ENCODE data around the gene TCEAL3. TPM values are rescaled to one million over a fixed set of nuclear protein-coding genes. Genes with fewer than 3 reads are reported as not detected.
A peak's percentile ranks its signal among the peaks of the same experiment; 100 is the strongest.

The TCEAL3 gene
- total RNA-seq, 1 donor from 2014 or later, result 15.2 TPM

- H3K4me3 ChIP-seq (ENCODE audit: insufficient read depth, low read depth, low read length), result peak overlapping the region; percentile 74
- DNase-seq (ENCODE audit: low read depth) (peak; percentile 57), FAIRE-seq (peak; percentile 23)
- peak overlapping the region; percentile 84 for H2AFZ ChIP-seq (ENCODE audit: low read depth, low read length)
- TF ChIP-seq EZH2 (IDR thresholded peaks at IDR 0.05; ENCODE audit: insufficient read depth, low read length) (no peak), CTCF (IDR thresholded peaks at IDR 0.05; ENCODE audit: insufficient read depth, low read depth, low read length) (peak; percentile 32)
- Mint-ChIP-seq H3K9me3 (ENCODE audit: unreplicated experiment) (no peaks in the 10 kb centered on the region), H3K27ac (ENCODE audit: unreplicated experiment) (peak overlapping the region; percentile 75), H3K27me3 (ENCODE audit: low read depth, unreplicated experiment) (no peaks in the 10 kb centered on the region), H3K36me3 (ENCODE audit: low read depth, unreplicated experiment) (no peaks in the 10 kb centered on the region), H3K4me1 (ENCODE audit: low read depth, unreplicated experiment) (peaks cover 6% of the 10 kb centered on the region), H3K4me3 (ENCODE audit: unreplicated experiment) (peak overlapping the region; percentile 90)
- no peaks in the 10 kb centered on the region for H4K20me1 ChIP-seq (ENCODE audit: insufficient read depth, low read length)
- H3K4me2 ChIP-seq (ENCODE audit: low read length), result peak overlapping the region; percentile 98
- peaks cover 3% of the 10 kb centered on the region for H3K4me1 ChIP-seq (ENCODE audit: insufficient read depth, low read length)
- H3K27me3 ChIP-seq (ENCODE audit: insufficient read depth, low read length), result no peaks in the 10 kb centered on the region
- peaks cover 14% of the 10 kb centered on the region for H3K79me2 ChIP-seq (ENCODE audit: insufficient read depth, low read length)
- no peaks in the 10 kb centered on the region for H3K9me3 ChIP-seq (ENCODE audit: insufficient read depth, low read depth, low read length)
- peak overlapping the region; percentile 85 for H3K27ac ChIP-seq (ENCODE audit: low read depth, low read length)
- peak overlapping the region; percentile 92 for H3K9ac ChIP-seq (ENCODE audit: low read length)
- H3K36me3 ChIP-seq (ENCODE audit: insufficient read depth, low read length), result no peaks in the 10 kb centered on the region
Measured at GRCh38 chrX:103629318-103630170, 21.8 kb downstream of the TCEAL3 start.

GRCh38 chrX:103630171-103630511 is 22.4 kb downstream of the TCEAL3 start:
- Histone ChIP-seq H3K4me2 (ENCODE audit: low read length) (peak overlapping the region; percentile 98), H3K4me1 (ENCODE audit: insufficient read depth, low read length) (peaks cover 3% of the 10 kb centered on the region), H3K4me3 (ENCODE audit: insufficient read depth, low read depth, low read length) (peak overlapping the region; percentile 74), H3K27me3 (ENCODE audit: insufficient read depth, low read length) (no peaks in the 10 kb centered on the region), H4K20me1 (ENCODE audit: insufficient read depth, low read length) (no peaks in the 10 kb centered on the region), H3K27ac (ENCODE audit: low read depth, low read length) (peak overlapping the region; percentile 85), H3K9me3 (ENCODE audit: insufficient read depth, low read depth, low read length) (no peaks in the 10 kb centered on the region), H3K36me3 (ENCODE audit: insufficient read depth, low read length) (no peaks in the 10 kb centered on the region), H3K9ac (ENCODE audit: low read length) (peak overlapping the region; percentile 92), H3K79me2 (ENCODE audit: insufficient read depth, low read length) (peaks cover 14% of the 10 kb centered on the region), H2AFZ (ENCODE audit: low read depth, low read length) (peak overlapping the region; percentile 84)
- H3K27me3 Mint-ChIP-seq (ENCODE audit: low read depth, unreplicated experiment), result no peaks in the 10 kb centered on the region
- no peaks in the 10 kb centered on the region for H3K36me3 Mint-ChIP-seq (ENCODE audit: low read depth, unreplicated experiment)
- DNase-seq (ENCODE audit: low read depth) (no peak), FAIRE-seq (peak; percentile 41)
- peaks cover 6% of the 10 kb centered on the region for H3K4me1 Mint-ChIP-seq (ENCODE audit: low read depth, unreplicated experiment)
- TF ChIP-seq CTCF (IDR thresholded peaks at IDR 0.05; ENCODE audit: insufficient read depth, low read depth, low read length), result no peak
- no peak for TF ChIP-seq EZH2 (IDR thresholded peaks at IDR 0.05; ENCODE audit: insufficient read depth, low read length)
- H3K4me3 Mint-ChIP-seq (ENCODE audit: unreplicated experiment), result peak overlapping the region; percentile 90
- peak overlapping the region; percentile 75 for H3K27ac Mint-ChIP-seq (ENCODE audit: unreplicated experiment)
- no peaks in the 10 kb centered on the region for H3K9me3 Mint-ChIP-seq (ENCODE audit: unreplicated experiment)

- Histone ChIP-seq H3K4me3 (ENCODE audit: insufficient read depth, low read depth, low read length) (no peak overlapping the region), H3K27me3 (ENCODE audit: insufficient read depth, low read length) (no peaks in the 10 kb centered on the region), H3K27ac (ENCODE audit: low read depth, low read length) (no peak overlapping the region), H4K20me1 (ENCODE audit: insufficient read depth, low read length) (no peaks in the 10 kb centered on the region), H3K9me3 (ENCODE audit: insufficient read depth, low read depth, low read length) (no peaks in the 10 kb centered on the region), H3K4me2 (ENCODE audit: low read length) (no peak overlapping the region), H3K9ac (ENCODE audit: low read length) (no peak overlapping the region), H3K36me3 (ENCODE audit: insufficient read depth, low read length) (no peaks in the 10 kb centered on the region), H3K4me1 (ENCODE audit: insufficient read depth, low read length) (peaks cover 3% of the 10 kb centered on the region), H3K79me2 (ENCODE audit: insufficient read depth, low read length) (peaks cover 14% of the 10 kb centered on the region), H2AFZ (ENCODE audit: low read depth, low read length) (no peak overlapping the region)
- Mint-ChIP-seq H3K4me1 (ENCODE audit: low read depth, unreplicated experiment) (peaks cover 8% of the 10 kb centered on the region), H3K36me3 (ENCODE audit: low read depth, unreplicated experiment) (no peaks in the 10 kb centered on the region), H3K4me3 (ENCODE audit: unreplicated experiment) (no peak overlapping the region), H3K27me3 (ENCODE audit: low read depth, unreplicated experiment) (no peaks in the 10 kb centered on the region), H3K9me3 (ENCODE audit: unreplicated experiment) (no peaks in the 10 kb centered on the region), H3K27ac (ENCODE audit: unreplicated experiment) (no peak overlapping the region)
- no peak for TF ChIP-seq EZH2 (IDR thresholded peaks at IDR 0.05; ENCODE audit: insufficient read depth, low read length)
- TF ChIP-seq CTCF (IDR thresholded peaks at IDR 0.05; ENCODE audit: insufficient read depth, low read depth, low read length), result no peak
- DNase-seq (ENCODE audit: low read depth), result no peak
- no peak for FAIRE-seq
Measured at GRCh38 chrX:103631145-103631544, 23.4 kb downstream of the TCEAL3 start.
